ENCODE measurements around the gene ANXA5. TPM values are rescaled to one million over a fixed set of nuclear protein-coding genes. Genes with fewer than 3 reads are reported as not detected.

Gene ANXA5
- total and polyA plus RNA-seq, 2 of the 4 experiments (the other 2 are of a cell fraction) = 780 to 1,448 TPM

- Histone ChIP-seq H3K56ac (ENCODE audit: extremely low read depth, insufficient read depth, low read length) (no peak overlapping the region), H3K14ac (replicated peaks; ENCODE audit: low read depth, low read length) (no peak overlapping the region), H2BK5ac (ENCODE audit: low read depth, low read length, poor library complexity, severe bottlenecking) (no peak overlapping the region), H2BK15ac (ENCODE audit: low read depth, low read length) (no peak overlapping the region), H3K4me1 (ENCODE audit: control insufficient read depth, insufficient read depth, low read length) (peaks cover 4% of the 10 kb centered on the region), H3K4me2 (ENCODE audit: low read depth, low read length) (no peak overlapping the region), H3K9me1 (ENCODE audit: insufficient read depth, low read length) (peaks cover 3% of the 10 kb centered on the region; the same call in 1 of the 2 replicates), H4K5ac (ENCODE audit: low read depth, low read length) (no peak overlapping the region), H4K20me1 (ENCODE audit: insufficient read depth, low read length) (no peaks in the 10 kb centered on the region), H2BK20ac (ENCODE audit: low read depth, low read length) (no peak overlapping the region), H3K4me3 (ENCODE audit: insufficient read depth, low read depth, low read length) (no peak overlapping the region), H3K23ac (ENCODE audit: low read depth, low read length) (no peak overlapping the region), H2AK9ac (replicated peaks; ENCODE audit: low read depth, low read length, poor library complexity) (no peak overlapping the region), H2AFZ (replicated peaks; ENCODE audit: low read length, poor library complexity) (no peak overlapping the region), H4K91ac (ENCODE audit: insufficient read depth, low read depth, low read length) (no peak overlapping the region), H3K79me1 (ENCODE audit: low read depth in 1 of 2, low read length in 2 of 2) (no peaks in the 10 kb centered on the region), H3K9me3 (ENCODE audit: control insufficient read depth, insufficient read depth, low read length) (peaks cover 7% of the 10 kb centered on the region), H3K4ac (ENCODE audit: low read depth, low read length) (0 out of 2 replicates have a peak overlapping the region, but pooled peaks have one; percentile 19), H2BK120ac (ENCODE audit: low read depth, low read length) (peak overlapping the region; percentile 24; the same call in 1 of the 2 replicates), H4K8ac (ENCODE audit: low read depth in 2 of 2, low read length in 2 of 2) (no peak overlapping the region), H3K36me3 (ENCODE audit: control insufficient read depth, insufficient read depth, low read length) (no peaks in the 10 kb centered on the region), H2AK5ac (ENCODE audit: low read depth, low read length) (no peak overlapping the region), H3K9ac (ENCODE audit: low read depth, low read length) (no peak overlapping the region), H3K27ac (ENCODE audit: insufficient read depth, low read length) (no peak overlapping the region), H3K27me3 (ENCODE audit: control insufficient read depth, insufficient read depth, low read length) (no peaks in the 10 kb centered on the region), H3K18ac (ENCODE audit: low read depth, low read length) (no peak overlapping the region)
- intact Hi-C loops (cut with micrococcal nuclease) (no loop called here), in situ Hi-C loops (cut with MboI; ENCODE audit: low sequenced_read_pairs) (no loop called here), dilution Hi-C loops (cut with HindIII; ENCODE audit: low sequenced_read_pairs, unreplicated experiment) (no loop called here)
- ChIA-PET CTCF (interaction anchor here (0.6 kb wide), 1 partner anchor 8 kb away, joined by 3 read pairs; no protein-coding TSS in a partner anchor), POLR2A (ENCODE audit: unreplicated experiment) (no interaction called here)
- no peak for TF ChIP-seq BHLHE40 (IDR thresholded peaks at IDR 0.05; ENCODE audit: low read depth, low read length)
- peak; percentile 46 for TF ChIP-seq MAFK (IDR thresholded peaks at IDR 0.05; ENCODE audit: low read depth, low read length)
- ATAC-seq (ENCODE audit: low read depth) (no peak), DNase-seq (no peak)
- WGBS, 2 experiments (ENCODE audit: extremely low coverage in 2 of 2, insufficient read length in 1 of 2) = 71% methylated on average over 3 of the region's 6 CpGs; no CpG with 5 or more reads in 1 of the 2 experiments
- no TSS peak for BruUV-seq (replicated peaks)
Observed at GRCh38 chr4:121705521-121705920, 8.7 kb upstream of the ANXA5 start.
